K562 (cell line): ENCODE measurements around the gene STX2. TPM values are rescaled to one million over a fixed set of nuclear protein-coding genes. Genes with fewer than 3 reads are reported as not detected.

Experiments
- BCL6 ChIP-seq: fragments of 250-450 bp; sonication (Bioruptor Pico); IDR thresholded peaks from 2 replicates; pipeline ENCODE4 v1.4.0; 2020
- ERF ChIP-seq: fragments of 450-650 bp; formaldehyde crosslinking; IDR thresholded peaks from 2 replicates; pipeline ENCODE4 v1.4.0; 2020; ENCODE audit warnings: mild to moderate bottlenecking, mixed read lengths
- NCOA2 ChIP-seq, 2 experiments: fragments of 450-650 bp; IDR thresholded peaks; 2 replicates each; pipeline ENCODE4 v1.6.1; 2018; ENCODE audit warnings: mild to moderate bottlenecking in 2 of 2, moderate library complexity in 1 of 2; ENCODE audit not compliant: partially characterized antibody in 2 of 2
- NR2C1 ChIP-seq, 2 experiments: fragments of 450-650 bp; IDR thresholded peaks; 2 replicates each; pipeline ENCODE4 v1.6.1; 2017; ENCODE audit warnings: mild to moderate bottlenecking in 2 of 2, antibody characterized with exemption in 1 of 2, inconsistent platforms in 1 of 2, missing compliant biosample characterization in 1 of 2, missing genetic modification characterization in 1 of 2
- NR4A1 ChIP-seq, 2 experiments: fragments of 250-450 bp in 1 of 2; fragments of 450-650 bp in 1 of 2; sonication (Bioruptor Pico) in 1 of 2; IDR thresholded peaks; 2 replicates each; pipeline versions ENCODE4 v1.4.0 to v1.6.1; 2016 to 2020; ENCODE audit warnings: mild to moderate bottlenecking in 2 of 2, missing compliant biosample characterization in 1 of 2, missing genetic modification characterization in 1 of 2, moderate library complexity in 1 of 2
- NRF1 ChIP-seq, 2 experiments: fragments of 450-650 bp; IDR thresholded peaks in 1 of 2; conservative IDR thresholded peaks in 1 of 2; 2 replicates each; pipeline ENCODE4 v1.6.1; 2014; ENCODE audit warnings: mild to moderate bottlenecking in 2 of 2
- STAT5A ChIP-seq: IDR thresholded peaks from 2 replicates; pipeline ENCODE4 v1.6.1; 2012; ENCODE audit warnings: low read length, inconsistent platforms, borderline replicate concordance
- ZNF584 ChIP-seq: fragments of 200-800 bp; sonication (Bioruptor generic); IDR thresholded peaks from 2 replicates; pipeline ENCODE4 v1.6.1; 2016; ENCODE audit warnings: low read depth, mild to moderate bottlenecking, missing genetic modification characterization, missing compliant biosample characterization
- ZNF766 ChIP-seq: fragments of 200-800 bp; sonication (Bioruptor generic); conservative IDR thresholded peaks from 2 replicates; pipeline ENCODE4 v1.6.1; 2016; ENCODE audit warnings: missing genetic modification characterization, missing compliant biosample characterization
- polyA plus RNA-seq, 8 experiments: library from polyadenylated mRNA; depleted of rRNA in 4 of 8; stranded (reverse) in 5 of 8; unstranded in 3 of 8; fragments of >200 nt; fragmentation: Nextera tagmentation in 2 of 8; fragmentation: Illumina TruSeq in 1 of 8; extraction: Ambion mirVana in 2 of 8; extraction: Trizol in 1 of 8; gene quantifications; 2 replicates each; pipeline versions ENCODE4 v1.2.1 to v1.2.3, GENCODE V29; 2011 to 2014; ENCODE audit warnings: inconsistent platforms in 1 of 8, missing spikeins in 1 of 8
- total RNA-seq, 7 experiments: library from RNA; depleted of rRNA in 6 of 7; stranded (reverse); fragments of >200 nt in 6 of 7; fragmentation: Illumina TruSeq in 2 of 7; extraction: Trizol in 2 of 7; gene quantifications; 2 replicates each; pipeline versions ENCODE4 v1.2.1 to v1.2.3, GENCODE V29; 2011 to 2021; ENCODE audit warnings: low replicate concordance in 1 of 7
- TF ChIP-seq, protein P1 (sequence below): fragments of 250-450 bp; sonication (Bioruptor Pico); IDR thresholded peaks from 2 replicates; pipeline ENCODE4 v1.5.0; 2020; ENCODE audit warnings: mild to moderate bottlenecking
- TF ChIP-seq, protein P2 (sequence below): fragments of 450-650 bp; formaldehyde crosslinking; IDR thresholded peaks from 2 replicates; pipeline ENCODE4 v1.4.0; 2020; ENCODE audit warnings: mild to moderate bottlenecking, mixed read lengths
- TF ChIP-seq, protein P3 (sequence below), 2 experiments: fragments of 450-650 bp in 1 of 2; sonication (generic) in 1 of 2; formaldehyde crosslinking in 1 of 2; IDR thresholded peaks; 2 replicates each; pipeline versions ENCODE4 v1.7.1 to v1.9.0; 2016 to 2022; ENCODE audit warnings: inconsistent platforms in 1 of 2, mild to moderate bottlenecking in 1 of 2, missing genetic modification reagents in 1 of 2

Gene STX2
- total and polyA plus RNA-seq, 9 of the 15 experiments (the other 6 are each of a cell fraction or from before 2014, with no cell fraction given) = 22.2 to 54.6 (median 30.8) TPM

DNA sequence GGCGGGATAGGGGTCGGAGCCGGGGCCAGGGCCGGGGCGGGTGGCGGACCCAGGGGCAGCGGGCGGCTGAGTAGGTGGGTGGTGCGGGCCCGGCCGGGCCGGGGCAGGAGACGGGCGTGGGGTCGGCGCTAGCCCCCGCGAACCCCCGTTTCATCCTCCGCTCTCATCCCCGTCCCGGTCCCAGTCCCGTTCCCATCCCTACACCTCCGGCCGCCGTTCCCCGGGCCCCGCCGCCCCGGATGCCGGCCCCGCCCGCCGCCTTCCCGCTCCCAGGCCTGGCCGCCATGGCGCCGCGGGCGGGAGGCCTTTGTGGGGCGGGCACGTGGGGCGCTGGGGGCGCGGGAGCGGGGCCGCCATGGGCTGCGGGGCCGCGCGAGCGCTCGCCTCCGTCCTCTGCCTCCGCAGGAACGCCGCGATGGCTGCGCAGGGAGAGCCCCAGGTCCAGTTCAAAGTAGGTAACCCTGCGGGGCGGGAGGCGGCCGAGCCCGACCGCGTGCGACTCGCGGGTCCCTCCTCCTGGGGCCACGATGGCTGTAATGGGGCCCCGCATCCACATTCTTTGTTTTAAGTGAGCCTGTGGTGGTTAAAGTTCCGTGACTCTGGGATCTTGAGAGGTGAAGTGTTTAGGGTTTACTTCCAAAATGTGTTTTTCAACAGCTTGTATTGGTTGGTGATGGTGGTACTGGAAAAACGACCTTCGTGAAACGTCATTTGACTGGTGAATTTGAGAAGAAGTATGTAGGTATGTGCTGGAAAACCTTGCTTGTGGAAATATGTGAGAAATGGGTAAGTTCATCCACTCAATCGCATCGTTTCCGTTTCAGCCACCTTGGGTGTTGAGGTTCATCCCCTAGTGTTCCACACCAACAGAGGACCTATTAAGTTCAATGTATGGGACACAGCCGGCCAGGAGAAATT lies 33.4 kb upstream of the STX2 start (continued):
- TF ChIP-seq NR4A1 (CRISPR knock-in tag; IDR thresholded peaks at IDR 0.05) = no peak
- no peak for TF ChIP-seq NR4A1 (tag; IDR thresholded peaks at IDR 0.05)
- no peak for TF ChIP-seq BCL6 (CRISPR knock-in tag)
- TF ChIP-seq NR2C1 (IDR thresholded peaks at IDR 0.05) = no peak
- TF ChIP-seq NR2C1 (tag; IDR thresholded peaks at IDR 0.05) = no peak
- 0 out of 2 replicates have a peak, but pooled peaks have one; percentile 54 for TF ChIP-seq ERF (CRISPR knock-in tag)
- TF ChIP-seq ZNF766 (CRISPR knock-in tag) = 0 out of 2 replicates have a peak, but pooled peaks have one; percentile 39
- TF ChIP-seq, protein P1, sequence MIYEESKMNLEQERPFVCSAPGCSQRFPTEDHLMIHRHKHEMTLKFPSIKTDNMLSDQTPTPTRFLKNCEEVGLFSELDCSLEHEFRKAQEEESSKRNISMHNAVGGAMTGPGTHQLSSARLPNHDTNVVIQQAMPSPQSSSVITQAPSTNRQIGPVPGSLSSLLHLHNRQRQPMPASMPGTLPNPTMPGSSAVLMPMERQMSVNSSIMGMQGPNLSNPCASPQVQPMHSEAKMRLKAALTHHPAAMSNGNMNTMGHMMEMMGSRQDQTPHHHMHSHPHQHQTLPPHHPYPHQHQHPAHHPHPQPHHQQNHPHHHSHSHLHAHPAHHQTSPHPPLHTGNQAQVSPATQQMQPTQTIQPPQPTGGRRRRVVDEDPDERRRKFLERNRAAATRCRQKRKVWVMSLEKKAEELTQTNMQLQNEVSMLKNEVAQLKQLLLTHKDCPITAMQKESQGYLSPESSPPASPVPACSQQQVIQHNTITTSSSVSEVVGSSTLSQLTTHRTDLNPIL = no peak
- no peak for TF ChIP-seq STAT5A
- no peak for TF ChIP-seq NCOA2 (IDR thresholded peaks at IDR 0.05; ENCODE audit: partially characterized antibody in 2 of 2)
- TF ChIP-seq, protein P2, sequence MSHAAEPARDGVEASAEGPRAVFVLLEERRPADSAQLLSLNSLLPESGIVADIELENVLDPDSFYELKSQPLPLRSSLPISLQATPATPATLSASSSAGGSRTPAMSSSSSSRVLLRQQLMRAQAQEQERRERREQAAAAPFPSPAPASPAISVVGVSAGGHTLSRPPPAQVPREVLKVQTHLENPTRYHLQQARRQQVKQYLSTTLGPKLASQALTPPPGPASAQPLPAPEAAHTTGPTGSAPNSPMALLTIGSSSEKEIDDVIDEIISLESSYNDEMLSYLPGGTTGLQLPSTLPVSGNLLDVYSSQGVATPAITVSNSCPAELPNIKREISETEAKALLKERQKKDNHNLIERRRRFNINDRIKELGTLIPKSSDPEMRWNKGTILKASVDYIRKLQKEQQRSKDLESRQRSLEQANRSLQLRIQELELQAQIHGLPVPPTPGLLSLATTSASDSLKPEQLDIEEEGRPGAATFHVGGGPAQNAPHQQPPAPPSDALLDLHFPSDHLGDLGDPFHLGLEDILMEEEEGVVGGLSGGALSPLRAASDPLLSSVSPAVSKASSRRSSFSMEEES = no peak
- peak in 1 of 2 experiments; percentile 43; a peak in 2 of 4 replicates for TF ChIP-seq NRF1 (conservative IDR thresholded peaks at IDR 0.05 in 1 of 2, IDR thresholded peaks at IDR 0.05 in 1 of 2)
- no peak for TF ChIP-seq ZNF584 (CRISPR knock-in tag)
- TF ChIP-seq, protein P3, sequence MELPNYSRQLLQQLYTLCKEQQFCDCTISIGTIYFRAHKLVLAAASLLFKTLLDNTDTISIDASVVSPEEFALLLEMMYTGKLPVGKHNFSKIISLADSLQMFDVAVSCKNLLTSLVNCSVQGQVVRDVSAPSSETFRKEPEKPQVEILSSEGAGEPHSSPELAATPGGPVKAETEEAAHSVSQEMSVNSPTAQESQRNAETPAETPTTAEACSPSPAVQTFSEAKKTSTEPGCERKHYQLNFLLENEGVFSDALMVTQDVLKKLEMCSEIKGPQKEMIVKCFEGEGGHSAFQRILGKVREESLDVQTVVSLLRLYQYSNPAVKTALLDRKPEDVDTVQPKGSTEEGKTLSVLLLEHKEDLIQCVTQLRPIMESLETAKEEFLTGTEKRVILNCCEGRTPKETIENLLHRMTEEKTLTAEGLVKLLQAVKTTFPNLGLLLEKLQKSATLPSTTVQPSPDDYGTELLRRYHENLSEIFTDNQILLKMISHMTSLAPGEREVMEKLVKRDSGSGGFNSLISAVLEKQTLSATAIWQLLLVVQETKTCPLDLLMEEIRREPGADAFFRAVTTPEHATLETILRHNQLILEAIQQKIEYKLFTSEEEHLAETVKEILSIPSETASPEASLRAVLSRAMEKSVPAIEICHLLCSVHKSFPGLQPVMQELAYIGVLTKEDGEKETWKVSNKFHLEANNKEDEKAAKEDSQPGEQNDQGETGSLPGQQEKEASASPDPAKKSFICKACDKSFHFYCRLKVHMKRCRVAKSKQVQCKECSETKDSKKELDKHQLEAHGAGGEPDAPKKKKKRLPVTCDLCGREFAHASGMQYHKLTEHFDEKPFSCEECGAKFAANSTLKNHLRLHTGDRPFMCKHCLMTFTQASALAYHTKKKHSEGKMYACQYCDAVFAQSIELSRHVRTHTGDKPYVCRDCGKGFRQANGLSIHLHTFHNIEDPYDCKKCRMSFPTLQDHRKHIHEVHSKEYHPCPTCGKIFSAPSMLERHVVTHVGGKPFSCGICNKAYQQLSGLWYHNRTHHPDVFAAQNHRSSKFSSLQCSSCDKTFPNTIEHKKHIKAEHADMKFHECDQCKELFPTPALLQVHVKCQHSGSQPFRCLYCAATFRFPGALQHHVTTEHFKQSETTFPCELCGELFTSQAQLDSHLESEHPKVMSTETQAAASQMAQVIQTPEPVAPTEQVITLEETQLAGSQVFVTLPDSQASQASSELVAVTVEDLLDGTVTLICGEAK (IDR thresholded peaks at IDR 0.05) = peak; percentile 60; the same call in 1 of the 2 replicates
- TF ChIP-seq, protein P3 (CRISPR knock-in tag; IDR thresholded peaks at IDR 0.05) = no peak
